ENCODE data around the gene LIG1.

DNA sequence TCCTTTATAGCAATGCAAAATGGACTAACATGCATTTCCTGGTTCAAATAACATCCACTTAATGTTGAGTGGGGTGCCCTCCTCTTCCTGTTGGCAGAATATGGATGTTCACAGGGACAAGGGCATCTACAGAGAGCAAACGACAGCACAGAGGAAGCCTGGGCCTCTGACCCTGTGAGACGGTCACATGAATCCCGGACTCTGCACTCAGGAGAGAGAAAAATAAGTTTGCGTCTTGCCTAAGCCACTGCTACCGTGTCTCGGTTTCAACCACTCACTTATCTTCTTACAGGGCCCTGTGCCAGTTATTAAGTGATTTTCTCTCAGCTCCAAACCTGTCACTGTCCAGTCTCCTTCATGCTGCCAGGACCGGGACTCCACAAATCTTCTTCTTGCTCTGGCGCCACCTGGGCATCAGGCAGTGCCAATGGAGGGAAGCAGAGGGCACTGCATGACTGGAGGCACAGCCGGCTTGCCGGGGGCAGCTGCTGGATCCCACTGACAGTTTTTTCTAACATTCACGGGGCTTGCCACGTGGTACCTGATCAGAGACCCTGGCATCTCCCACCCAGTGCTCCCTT, 11.8 kb downstream of the LIG1 start:
- TF ChIP-seq, protein P1, sequence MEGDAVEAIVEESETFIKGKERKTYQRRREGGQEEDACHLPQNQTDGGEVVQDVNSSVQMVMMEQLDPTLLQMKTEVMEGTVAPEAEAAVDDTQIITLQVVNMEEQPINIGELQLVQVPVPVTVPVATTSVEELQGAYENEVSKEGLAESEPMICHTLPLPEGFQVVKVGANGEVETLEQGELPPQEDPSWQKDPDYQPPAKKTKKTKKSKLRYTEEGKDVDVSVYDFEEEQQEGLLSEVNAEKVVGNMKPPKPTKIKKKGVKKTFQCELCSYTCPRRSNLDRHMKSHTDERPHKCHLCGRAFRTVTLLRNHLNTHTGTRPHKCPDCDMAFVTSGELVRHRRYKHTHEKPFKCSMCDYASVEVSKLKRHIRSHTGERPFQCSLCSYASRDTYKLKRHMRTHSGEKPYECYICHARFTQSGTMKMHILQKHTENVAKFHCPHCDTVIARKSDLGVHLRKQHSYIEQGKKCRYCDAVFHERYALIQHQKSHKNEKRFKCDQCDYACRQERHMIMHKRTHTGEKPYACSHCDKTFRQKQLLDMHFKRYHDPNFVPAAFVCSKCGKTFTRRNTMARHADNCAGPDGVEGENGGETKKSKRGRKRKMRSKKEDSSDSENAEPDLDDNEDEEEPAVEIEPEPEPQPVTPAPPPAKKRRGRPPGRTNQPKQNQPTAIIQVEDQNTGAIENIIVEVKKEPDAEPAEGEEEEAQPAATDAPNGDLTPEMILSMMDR (conservative IDR thresholded peaks at IDR 0.05; ENCODE audit: low read depth, low read length): no peak
- no peak for TF ChIP-seq EZH2 (IDR thresholded peaks at IDR 0.05; ENCODE audit: borderline replicate concordance, low read depth, low read length, poor library complexity, severe bottlenecking)

Measured in A673 (cell line).